Smooth muscle cell (in vitro differentiated cells): ENCODE results near the gene MARCHF6. TPM values are rescaled to one million over a fixed set of nuclear protein-coding genes. Genes with fewer than 3 reads are reported as not detected.
"Not testable (repeated sequence)": the region's sequence is repeated elsewhere in the genome, so short reads cannot be mapped to it uniquely, and the experiment has no call there.

ENCODE experiments used
- DNase-seq: peaks from one replicate; lab custom pipeline; 2025; ENCODE audit not compliant: unreplicated experiment; lab: John Stamatoyannopoulos, UW
- H2AFZ ChIP-seq: fragments of 200-600 bp; sonication (generic); 2 replicates; pipeline ENCODE4 v1.6.0; 2016; ENCODE audit warnings: antibody characterized with exemption, low read depth, mild to moderate bottlenecking
- H3F3A ChIP-seq: fragments of 200-600 bp; sonication (generic); 2 replicates; pipeline ENCODE4 v1.6.0; 2017; ENCODE audit warnings: antibody characterized with exemption, low read depth
- H3K27ac ChIP-seq: fragments of 200-600 bp; sonication (generic); 2 replicates; pipeline ENCODE4 v1.5.1; 2016; ENCODE audit warnings: low read depth, mild to moderate bottlenecking
- H3K27me3 ChIP-seq: fragments of 200-600 bp; sonication (generic); 2 replicates; pipeline ENCODE4 v1.6.1; 2016; ENCODE audit warnings: low read depth, mild to moderate bottlenecking
- H3K36me3 ChIP-seq: fragments of 200-600 bp; sonication (generic); 2 replicates; pipeline ENCODE4 v1.5.1; 2016; ENCODE audit warnings: low read depth
- H3K4me1 ChIP-seq: fragments of 200-600 bp; sonication (generic); 2 replicates; pipeline ENCODE4 v1.5.1; 2016; ENCODE audit warnings: low read depth
- H3K4me2 ChIP-seq: fragments of 200-600 bp; sonication (generic); 2 replicates; pipeline ENCODE4 v1.6.0; 2016; ENCODE audit warnings: mild to moderate bottlenecking
- H3K4me3 ChIP-seq: fragments of 200-600 bp; sonication (generic); 2 replicates; pipeline ENCODE4 v1.5.1; 2016; ENCODE audit warnings: mild to moderate bottlenecking
- H3K79me2 ChIP-seq: fragments of 200-600 bp; sonication (generic); 2 replicates; pipeline ENCODE4 v1.6.0; 2016; ENCODE audit warnings: low read depth, mild to moderate bottlenecking
- H3K9ac ChIP-seq: fragments of 200-600 bp; sonication (generic); 2 replicates; pipeline ENCODE4 v1.6.0; 2016; ENCODE audit warnings: low read depth
- H3K9me3 ChIP-seq: fragments of 200-600 bp; sonication (generic); replicated peaks from 2 replicates; pipeline ENCODE4 v1.5.1; 2016; ENCODE audit warnings: low read depth
- H4K20me1 ChIP-seq: fragments of 200-600 bp; sonication (generic); 2 replicates; pipeline ENCODE4 v1.6.0; 2016; ENCODE audit warnings: low read depth
- WGBS: methylation state at CpG from one replicate; pipeline ENCODE4 v1.1.7; 2016; ENCODE audit warnings: low lambda C conversion rate; 5-methylcytosine and 5-hydroxymethylcytosine counted together
- polyA plus RNA-seq: library from polyadenylated mRNA; unstranded; fragments of >200 nt; fragmentation: Nextera tagmentation; extraction: Ambion mirVana; gene quantifications from 2 replicates; pipeline ENCODE4 v1.2.1, GENCODE V29; 2016
- total RNA-seq: library from RNA; depleted of rRNA; stranded (reverse); fragments of >200 nt; gene quantifications from 2 replicates; pipeline ENCODE4 v1.2.3, GENCODE V29; 2014
- TF ChIP-seq, protein P1 (sequence below): fragments of 200-600 bp; sonication (generic); IDR thresholded peaks from 2 replicates; pipeline ENCODE4 v1.5.1; 2017; ENCODE audit warnings: borderline replicate concordance, mild to moderate bottlenecking, antibody characterized with exemption; ENCODE audit not compliant: insufficient read depth, poor library complexity, severe bottlenecking

Gene MARCHF6
- total and polyA plus RNA-seq, 2 experiments from 2014 or later: 70.0 to 106 TPM

DNA sequence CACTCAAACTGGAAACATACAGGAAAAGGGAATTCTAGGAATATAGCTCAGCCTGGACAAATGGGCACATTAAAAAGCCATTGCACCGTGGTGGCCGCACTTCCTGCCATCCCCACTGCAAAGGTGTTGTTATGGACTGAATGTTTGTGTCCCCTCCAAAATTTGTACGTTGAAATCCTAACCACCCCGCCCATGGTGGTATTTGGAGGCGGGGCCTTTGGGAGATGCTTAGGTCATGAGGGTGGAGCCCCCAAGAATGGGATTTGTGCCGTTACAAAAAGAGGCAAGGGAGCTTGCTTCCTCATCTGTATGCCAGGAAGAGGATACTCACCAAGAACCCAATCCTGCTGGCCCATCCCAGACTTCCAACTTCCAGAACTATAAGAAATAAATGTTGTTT lies 44.7 kb upstream of the MARCHF6 start:
- TF ChIP-seq, protein P1, sequence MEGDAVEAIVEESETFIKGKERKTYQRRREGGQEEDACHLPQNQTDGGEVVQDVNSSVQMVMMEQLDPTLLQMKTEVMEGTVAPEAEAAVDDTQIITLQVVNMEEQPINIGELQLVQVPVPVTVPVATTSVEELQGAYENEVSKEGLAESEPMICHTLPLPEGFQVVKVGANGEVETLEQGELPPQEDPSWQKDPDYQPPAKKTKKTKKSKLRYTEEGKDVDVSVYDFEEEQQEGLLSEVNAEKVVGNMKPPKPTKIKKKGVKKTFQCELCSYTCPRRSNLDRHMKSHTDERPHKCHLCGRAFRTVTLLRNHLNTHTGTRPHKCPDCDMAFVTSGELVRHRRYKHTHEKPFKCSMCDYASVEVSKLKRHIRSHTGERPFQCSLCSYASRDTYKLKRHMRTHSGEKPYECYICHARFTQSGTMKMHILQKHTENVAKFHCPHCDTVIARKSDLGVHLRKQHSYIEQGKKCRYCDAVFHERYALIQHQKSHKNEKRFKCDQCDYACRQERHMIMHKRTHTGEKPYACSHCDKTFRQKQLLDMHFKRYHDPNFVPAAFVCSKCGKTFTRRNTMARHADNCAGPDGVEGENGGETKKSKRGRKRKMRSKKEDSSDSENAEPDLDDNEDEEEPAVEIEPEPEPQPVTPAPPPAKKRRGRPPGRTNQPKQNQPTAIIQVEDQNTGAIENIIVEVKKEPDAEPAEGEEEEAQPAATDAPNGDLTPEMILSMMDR: no peak
- DNase-seq: no peak
- 84% methylated on average over 6 of the region's 6 CpGs for WGBS

DNA sequence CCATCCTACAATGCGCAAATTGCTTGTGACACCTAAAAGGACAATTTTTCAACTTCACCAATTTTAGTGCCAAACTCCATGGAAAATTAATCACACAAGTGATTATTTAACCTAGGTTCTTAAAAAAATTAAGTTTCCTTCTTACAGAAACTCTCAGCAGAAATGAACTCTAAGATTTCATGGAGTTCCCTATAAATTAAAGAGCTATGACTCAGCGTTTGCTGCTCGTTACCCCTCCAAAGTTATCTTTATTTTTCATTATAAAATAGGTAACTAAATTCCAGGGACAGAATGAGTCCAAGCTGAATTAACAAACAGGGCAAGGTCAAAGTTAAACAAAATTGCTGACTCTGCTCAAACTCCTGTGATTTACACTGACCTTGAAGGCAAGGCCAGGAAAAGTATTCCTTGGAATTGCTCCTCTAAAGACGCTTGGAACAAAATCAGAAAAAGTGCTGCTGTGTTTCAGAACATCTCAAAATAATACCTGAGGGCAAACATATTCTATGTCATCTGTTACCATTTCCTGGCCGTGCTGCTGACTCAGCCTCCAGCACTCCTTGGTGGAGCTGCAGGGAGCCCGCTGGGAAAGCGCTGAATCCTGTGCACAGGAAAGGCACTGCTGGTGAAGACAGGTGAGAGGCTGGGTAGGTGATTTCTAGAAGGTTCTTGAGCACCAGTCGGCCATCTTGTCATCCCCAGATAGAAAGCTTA lies 43.3 kb upstream of the MARCHF6 start:
- Histone ChIP-seq H3K27ac (peak overlapping the region; percentile 79), H3K4me3 (no peak overlapping the region), H3K36me3 (no peaks in the 10 kb centered on the region), H3K9ac (no peak overlapping the region), H2AFZ (no peak overlapping the region), H3K9me3 (no peaks in the 10 kb centered on the region), H3K4me2 (peak overlapping the region; percentile 64), H4K20me1 (no peaks in the 10 kb centered on the region), H3K27me3 (no peaks in the 10 kb centered on the region), H3K4me1 (no peaks in the 10 kb centered on the region), H3K79me2 (no peaks in the 10 kb centered on the region), H3F3A (peaks cover 13% of the 10 kb centered on the region)
- TF ChIP-seq, protein P1: no peak
- WGBS: 66% methylated on average over 8 of the region's 8 CpGs
- no peak for DNase-seq

More for the DNA sequence above, 44.7 kb upstream of the MARCHF6 start:
- no peak overlapping the region for H2AFZ ChIP-seq
- H3K36me3 ChIP-seq: no peaks in the 10 kb centered on the region
- H3F3A ChIP-seq: peaks cover 13% of the 10 kb centered on the region
- H3K27me3 ChIP-seq: no peaks in the 10 kb centered on the region
- no peak overlapping the region for H3K27ac ChIP-seq
- no peaks in the 10 kb centered on the region for H3K9me3 ChIP-seq
- H3K79me2 ChIP-seq: no peaks in the 10 kb centered on the region
- H4K20me1 ChIP-seq: no peaks in the 10 kb centered on the region
- no peak overlapping the region for H3K4me3 ChIP-seq
- no peaks in the 10 kb centered on the region for H3K4me1 ChIP-seq
- H3K4me2 ChIP-seq: no peak overlapping the region
- no peak overlapping the region for H3K9ac ChIP-seq

DNA sequence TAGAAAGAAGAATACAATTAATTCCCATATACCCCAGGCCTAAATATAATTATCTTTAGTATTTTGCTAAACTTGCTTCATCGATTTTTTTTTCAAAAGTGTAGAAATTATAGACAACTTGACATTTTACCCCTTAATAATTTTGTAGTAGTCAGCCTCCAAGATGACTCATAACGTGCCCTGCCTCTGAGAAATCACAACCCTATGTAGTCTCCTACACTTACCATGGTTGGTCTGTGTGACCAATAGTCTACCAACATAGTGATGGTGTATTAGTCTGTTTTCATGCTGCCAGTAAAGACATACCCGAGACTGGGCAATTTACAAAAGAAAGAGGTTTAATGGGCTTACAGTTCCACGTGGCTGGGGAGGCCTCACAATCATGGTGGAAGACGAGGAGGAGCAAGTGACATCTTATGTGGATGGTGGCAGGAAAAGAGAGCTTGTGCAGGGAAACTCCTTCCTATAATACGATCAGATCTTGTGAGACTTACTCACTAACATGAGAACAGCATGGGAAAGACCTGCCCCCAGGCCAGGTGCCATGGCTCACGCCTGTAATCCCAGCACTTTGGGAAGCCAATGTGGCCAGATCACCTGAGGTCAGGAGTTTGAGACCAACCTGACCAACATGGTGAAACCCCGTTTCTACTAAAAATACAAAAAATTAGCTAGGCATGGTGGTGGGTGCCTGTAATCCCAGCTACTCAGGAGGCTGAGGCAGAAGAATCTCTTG lies 42.5 kb upstream of the MARCHF6 start:
- H3K9ac ChIP-seq, H4K20me1 ChIP-seq, H3K4me3 ChIP-seq, H3K27me3 ChIP-seq, H3K79me2 ChIP-seq, H3K9me3 ChIP-seq, H3K4me1 ChIP-seq, H3K36me3 ChIP-seq, H2AFZ ChIP-seq, DNase-seq: not testable (repeated sequence)
- H3F3A ChIP-seq: peaks cover 13% of the 10 kb centered on the region
- 76% methylated on average over 8 of the region's 8 CpGs for WGBS
- peak overlapping the region; percentile 79 for H3K27ac ChIP-seq
- H3K4me2 ChIP-seq: peak overlapping the region; percentile 64

DNA sequence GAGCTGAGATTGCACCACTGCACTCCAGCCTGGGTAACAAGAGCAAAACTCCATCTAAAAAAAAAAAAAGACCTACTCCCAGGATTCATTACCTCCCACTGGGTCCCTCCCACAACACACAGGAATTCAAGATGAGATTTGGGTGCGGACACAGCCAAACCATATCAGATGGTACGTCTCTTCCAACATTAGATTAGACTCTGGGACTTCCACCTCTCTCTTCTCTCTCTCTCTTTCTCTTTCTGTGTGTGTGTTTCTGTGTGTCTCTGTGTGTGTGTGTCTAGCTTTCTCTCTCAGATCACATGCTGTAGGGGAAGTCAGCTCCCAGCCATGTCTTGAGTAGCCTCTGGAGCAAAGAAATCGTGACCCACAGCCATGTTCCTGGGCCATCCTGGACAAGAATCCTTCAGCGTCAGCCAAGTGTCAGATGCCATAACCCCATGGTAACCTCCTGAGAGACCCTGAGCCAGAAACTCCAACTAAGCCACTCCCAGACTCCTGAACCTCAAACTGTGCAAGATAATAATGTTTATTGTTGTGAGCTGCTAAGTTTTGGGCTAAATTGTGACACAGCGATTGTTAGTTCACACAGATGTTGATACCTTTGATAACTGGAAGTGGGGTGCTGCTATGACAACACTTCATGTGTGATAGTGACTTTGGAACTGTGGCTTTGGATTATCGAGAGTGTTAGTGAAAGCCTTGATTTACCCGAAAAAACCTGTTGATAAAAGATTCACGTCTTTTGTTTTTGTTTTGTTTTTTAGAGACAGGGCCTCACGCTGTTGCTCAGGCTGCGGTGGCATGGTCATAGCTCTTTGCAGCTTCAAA lies 41.7 kb upstream of the MARCHF6 start:
- Histone ChIP-seq H3K27ac (no peak overlapping the region), H3K4me3 (no peak overlapping the region), H3K27me3 (no peaks in the 10 kb centered on the region), H4K20me1 (no peaks in the 10 kb centered on the region), H3K4me2 (no peak overlapping the region), H3F3A (peaks cover 13% of the 10 kb centered on the region), H3K79me2 (no peaks in the 10 kb centered on the region), H3K4me1 (no peaks in the 10 kb centered on the region), H3K9ac (no peak overlapping the region), H3K9me3 (no peaks in the 10 kb centered on the region), H2AFZ (no peak overlapping the region), H3K36me3 (no peaks in the 10 kb centered on the region)
- no peak for DNase-seq
- TF ChIP-seq, protein P1: no peak
- 94% methylated on average over 10 of the region's 10 CpGs for WGBS
